Measurements from ENCODE around the gene KLK7.
"Not testable (repeated sequence)": the region's sequence is repeated elsewhere in the genome, so short reads cannot be mapped to it uniquely, and the experiment has no call there.

Gene KLK7

DNA sequence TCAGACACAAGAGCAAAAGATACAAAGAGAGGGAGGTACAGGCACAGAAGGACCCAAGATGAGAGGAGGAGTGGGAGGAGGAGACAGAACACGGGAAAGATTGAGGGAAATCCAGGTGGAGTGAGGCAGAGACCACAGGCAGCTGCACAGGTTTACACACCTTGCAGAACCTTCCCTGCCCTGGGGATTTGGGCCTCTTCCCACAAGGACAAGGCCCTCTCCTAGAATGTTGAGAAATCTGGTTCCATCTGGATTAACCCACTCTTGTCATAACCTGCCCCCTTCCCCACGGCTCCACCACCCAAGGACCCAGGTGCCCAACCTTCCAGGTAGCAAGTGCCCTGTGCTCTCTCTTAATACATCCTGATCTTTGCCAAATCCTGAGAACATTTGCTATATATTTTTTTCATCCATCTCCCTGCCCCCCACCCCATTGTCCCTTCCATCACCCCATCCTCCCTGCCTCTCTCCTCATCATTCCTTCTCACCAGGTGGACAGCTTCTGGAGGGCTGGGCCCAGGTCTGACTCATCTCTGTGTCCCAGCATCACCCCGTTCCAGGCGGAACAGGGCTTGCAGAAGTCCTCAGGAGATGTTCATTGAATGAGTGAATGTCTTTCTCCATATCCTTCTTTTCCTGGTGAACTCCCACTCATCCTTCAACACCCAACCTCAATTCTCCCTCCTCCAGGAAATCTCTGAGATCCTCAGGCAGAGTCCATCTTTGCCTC, 26.5 kb upstream of the KLK7 start:
- DNase-seq, result no peak

DNA sequence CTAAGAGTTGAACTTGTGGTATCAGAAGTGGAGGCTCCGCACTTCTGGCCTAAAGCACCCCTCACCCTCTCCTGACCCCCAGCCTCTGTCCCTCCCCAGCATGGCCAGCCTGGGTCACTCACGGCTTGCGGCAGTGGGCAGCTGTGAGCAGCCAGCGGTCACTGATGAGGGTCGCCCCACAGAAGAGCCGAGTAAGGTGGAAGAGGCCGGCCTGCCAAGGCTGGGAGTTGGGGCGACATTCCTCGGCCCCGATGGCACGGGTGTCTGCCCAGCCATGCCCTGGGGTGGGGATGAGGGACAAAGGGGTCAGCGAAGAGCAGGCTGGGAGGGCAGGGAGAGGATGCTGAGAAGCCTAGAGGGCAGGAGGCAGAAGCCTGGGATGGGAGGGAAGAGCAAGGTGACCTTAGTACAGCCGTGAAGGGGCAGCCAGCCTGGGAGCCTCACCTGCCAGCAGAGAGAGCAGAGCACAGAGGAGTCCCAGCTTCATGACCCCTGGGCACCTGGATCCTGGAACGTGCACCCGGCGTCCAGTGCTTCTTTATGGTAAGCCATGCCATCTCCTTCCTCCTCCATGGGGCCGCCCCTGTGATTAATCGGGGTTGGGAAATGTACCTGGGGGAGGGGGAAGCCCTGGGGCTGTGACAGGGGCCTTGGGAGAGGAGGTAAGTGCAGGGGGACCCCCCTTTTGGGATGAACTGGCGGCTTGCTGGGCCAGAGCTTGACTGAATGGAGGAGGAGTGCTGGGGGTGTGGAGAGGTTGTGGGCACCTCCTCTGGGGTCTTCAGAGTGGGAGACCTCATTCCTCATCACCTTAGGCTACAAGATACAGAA, 25.6 kb upstream of the KLK7 start:
- no peak for DNase-seq

- no peak for DNase-seq
These were observed 23.8 kb upstream of the KLK7 start for GRCh38 chr19:51007488-51007887.

GRCh38 chr19:51006406-51006805, 22.7 kb upstream of the KLK7 start:
- DNase-seq, result no peak

- no peak for DNase-seq
These were observed 21.5 kb upstream of the KLK7 start for GRCh38 chr19:51005248-51005647.

GRCh38 chr19:51003316-51003715, 19.6 kb upstream of the KLK7 start:
- no peak for DNase-seq

- DNase-seq, result no peak
These were observed 19.0 kb upstream of the KLK7 start for GRCh38 chr19:51002542-51003311.

- DNase-seq, result no peak
These were observed 18.4 kb upstream of the KLK7 start for GRCh38 chr19:51002089-51002532.

GRCh38 chr19:51001515-51001914, 17.8 kb upstream of the KLK7 start, which contains the start of gene KLK8:
Gene KLK8 (minus strand): TSS chr19:51001604. CDS start chr19:51001167, 437 bp downstream.
- no peak for DNase-seq

GRCh38 chr19:51000981-51001380, 17.3 kb upstream of the KLK7 start:
- DNase-seq, result no peak

GRCh38 chr19:51000426-51000825, 16.7 kb upstream of the KLK7 start:
- no peak for DNase-seq

DNA sequence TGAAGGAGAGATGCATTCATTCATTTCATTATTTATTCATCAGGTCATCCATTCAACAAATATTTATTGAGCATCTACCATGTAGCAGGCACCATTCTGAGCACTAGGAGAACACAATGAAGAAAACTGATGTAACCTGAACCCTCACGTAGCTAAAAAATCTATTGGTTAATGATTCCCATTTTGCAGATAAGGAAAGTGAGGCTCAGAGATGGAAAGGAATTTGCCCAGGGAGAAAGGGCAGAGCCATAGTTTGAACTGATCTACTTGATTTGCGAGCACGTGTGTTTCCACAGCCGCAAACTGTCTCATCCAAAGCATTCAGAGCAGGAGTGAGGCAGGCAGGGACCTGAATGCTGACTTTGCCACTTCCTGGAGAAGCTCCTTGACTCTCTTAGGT, 15.0 kb upstream of the KLK7 start:
- DNase-seq, result no peak

DNA sequence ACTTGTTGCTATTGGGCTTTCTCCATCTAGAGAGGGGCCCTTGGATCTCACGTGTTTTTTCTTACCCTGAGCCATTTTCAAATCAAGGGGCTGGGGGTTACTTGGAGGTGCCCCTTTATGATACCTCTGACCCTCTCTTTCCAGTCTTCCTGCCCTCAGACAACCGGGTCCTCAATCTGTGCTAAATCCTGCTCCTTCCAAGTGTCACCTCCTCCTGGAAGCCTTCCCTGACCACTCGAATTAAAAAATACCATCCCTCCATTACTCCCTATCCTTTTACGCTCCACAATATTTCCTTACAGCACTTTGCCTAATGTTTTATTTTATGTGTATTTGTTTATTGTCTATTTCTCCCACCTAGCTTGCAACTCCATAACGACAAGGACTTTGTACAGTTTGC, 14.3 kb upstream of the KLK7 start:
- no peak for DNase-seq

DNA sequence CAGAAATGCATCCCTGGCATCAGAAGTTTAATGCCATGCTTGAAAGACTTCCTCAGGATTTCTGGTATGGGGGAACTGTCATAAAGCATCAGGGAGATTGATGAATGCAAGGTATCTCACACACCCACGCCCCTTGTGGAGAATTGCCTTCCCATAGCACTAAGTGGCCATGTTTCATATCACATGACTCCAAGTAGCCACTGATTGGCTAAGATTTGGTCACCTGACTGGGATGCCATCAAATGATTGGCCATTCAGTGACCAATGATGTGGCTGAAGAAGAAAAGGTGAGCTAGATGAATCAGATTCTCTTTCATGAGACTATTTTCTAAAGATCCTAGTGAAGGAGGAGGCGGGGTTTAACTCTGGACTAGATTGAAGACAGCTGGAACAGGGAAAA, 10.4 kb upstream of the KLK7 start:
- DNase-seq, result no peak

GRCh38 chr19:50992666-50993035, 8.9 kb upstream of the KLK7 start:
- DNase-seq, result no peak

DNA sequence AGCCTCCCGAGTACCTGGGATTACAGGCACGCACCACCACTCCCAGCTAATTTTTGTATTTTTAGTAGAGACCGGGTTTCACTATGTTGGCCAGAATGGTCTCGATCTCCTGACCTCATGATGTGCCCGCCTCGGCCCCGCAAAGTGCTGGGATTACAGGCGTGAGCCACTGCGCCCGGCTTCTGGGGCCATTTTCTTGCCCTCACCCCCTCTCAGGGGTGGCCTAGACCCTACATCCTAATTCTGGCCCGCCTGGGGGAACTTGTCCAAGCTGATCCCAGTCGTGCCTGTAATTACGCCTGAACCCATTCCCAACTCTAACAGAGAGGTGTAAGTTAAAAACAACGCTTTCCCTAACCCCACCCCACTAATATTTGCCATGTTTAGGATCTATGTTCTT, 699 bp upstream of the KLK7 start:
- DNase-seq, result not testable (repeated sequence)

DNA sequence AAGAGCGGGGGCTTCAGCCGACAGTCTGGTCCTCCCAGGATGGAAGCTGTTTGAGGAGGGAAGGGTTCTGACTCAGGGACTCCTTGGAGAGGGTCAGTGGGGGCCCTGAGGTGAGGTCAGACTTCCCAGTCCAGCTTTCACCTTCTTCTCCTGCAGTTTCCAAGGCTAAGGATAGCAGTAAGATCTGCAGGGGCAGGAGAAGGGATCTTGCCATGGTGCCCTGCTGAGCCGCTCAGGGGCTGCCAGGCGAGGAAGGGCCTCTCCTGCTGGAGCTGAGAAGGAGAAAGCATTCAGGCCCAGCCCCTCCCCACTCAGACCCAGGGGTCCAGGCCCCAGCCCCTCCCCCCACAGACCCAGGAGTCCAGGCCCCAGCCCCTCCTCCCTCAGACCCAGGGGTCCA, 1.5 kb downstream of the KLK7 start:
- no peak for DNase-seq

- DNase-seq, result no peak
These were observed 2.0 kb downstream of the KLK7 start for GRCh38 chr19:50981587-50982146.

DNA sequence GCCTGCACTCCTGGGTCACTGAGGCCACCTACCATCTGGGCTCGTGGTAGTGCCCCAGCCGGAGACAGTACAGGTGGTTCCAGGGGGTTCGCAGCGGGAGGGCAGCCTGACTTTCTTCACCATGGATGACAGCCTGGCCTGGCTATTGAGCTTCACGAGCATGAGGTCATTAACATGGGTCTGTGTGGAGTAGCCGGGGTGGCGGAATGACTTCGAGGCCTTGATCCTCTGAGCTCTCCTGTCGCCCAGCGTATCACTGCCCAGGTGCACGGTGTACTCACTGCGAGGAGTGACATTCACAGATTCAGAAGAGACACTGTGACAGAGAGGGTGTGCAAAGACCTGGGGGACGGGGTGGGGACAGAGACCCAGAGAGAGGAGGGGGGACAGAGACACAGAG, 3.5 kb downstream of the KLK7 start:
- DNase-seq, result no peak

DNA sequence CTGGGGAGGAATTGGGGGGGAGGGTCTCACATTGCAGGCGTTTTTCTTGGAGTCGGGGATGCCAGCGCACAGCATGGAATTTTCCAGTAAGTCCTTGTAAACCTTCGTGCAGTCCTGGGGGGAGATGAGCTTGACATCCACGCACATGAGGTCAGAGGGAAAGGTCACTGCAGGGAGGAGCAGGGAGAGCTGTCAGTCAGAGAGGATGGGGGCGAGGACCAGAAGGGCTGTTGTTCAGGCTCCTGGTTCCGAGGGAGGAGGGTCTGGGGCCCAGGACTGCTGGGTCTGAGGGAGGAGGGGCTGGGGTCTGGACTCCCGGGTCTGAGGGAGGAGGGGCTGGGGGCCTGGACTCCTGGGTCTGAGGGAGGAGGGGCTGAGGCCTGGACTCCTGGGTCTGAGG, 4.0 kb downstream of the KLK7 start:
- DNase-seq, result no peak

DNA sequence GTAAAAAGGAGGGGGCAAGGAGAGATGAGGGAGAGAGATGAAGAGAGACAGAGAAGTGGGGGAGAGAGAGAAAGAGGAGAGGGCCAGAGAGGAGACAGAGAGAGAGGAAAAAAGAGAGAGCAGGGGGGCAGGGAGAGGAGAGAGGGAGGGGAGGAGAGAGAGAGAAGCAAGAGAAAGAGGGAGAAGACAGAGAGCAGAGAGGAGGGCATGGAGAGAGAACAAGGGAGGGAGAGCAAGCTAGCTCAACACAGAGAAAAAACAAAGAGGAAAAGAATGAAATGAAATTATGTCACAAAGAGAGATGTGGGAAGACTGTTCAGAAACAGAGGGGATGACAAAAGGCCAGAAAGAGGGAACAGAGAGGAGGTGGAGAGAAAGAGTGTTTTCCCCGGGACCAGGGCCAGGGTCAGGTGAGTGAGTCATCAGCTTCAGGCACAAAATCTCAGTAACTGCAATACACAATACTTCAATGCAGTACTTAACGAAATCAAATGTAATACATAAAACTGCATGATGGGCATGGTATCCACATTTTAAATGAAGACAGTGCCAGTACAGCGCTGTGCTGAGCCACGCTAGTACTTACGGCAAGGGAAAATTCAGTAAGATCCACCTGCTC, 4.8 kb downstream of the KLK7 start:
- no peak for DNase-seq

GRCh38 chr19:50977626-50978025, 6.1 kb downstream of the KLK7 start:
- DNase-seq, result no peak

DNA sequence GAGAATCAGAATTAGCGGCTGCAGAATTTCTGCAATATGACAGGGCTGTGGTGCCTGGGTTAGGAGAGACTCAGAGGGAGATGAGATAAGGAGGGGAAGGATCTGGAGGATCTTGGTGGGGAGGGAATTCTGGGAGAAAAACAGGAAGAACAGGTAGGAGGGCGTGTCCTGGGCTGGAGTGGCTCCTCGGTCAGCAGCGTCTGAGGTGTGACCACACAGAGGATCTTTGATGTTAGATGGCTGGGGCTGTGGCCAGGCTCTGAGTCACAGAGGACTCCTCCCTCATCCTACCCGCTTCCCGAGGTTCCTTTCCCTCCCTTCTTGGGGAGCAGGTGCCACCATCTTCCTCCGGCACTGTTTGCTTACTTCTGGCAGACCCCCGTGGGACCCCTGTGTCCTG, 8.0 kb downstream of the KLK7 start:
- DNase-seq, result no peak

Measured in NCI-H1417 treated with DMSO at 0.1 percent for 48 hours (cell line).